MCF 10A (cell line): ENCODE results near the gene GALNT9. TPM values are rescaled to one million over a fixed set of nuclear protein-coding genes. Genes with fewer than 3 reads are reported as not detected.
"Not testable (repeated sequence)": the region's sequence is repeated elsewhere in the genome, so short reads cannot be mapped to it uniquely, and the experiment has no call there.

Experiments
- BruUV-seq: library from RNA; stranded (reverse); fragments of 400-500 nt; replicated peaks from 2 replicates; lab custom pipeline; 2021; lab: Mats Ljungman, UMichigan
- CTCF ChIA-PET: fragments of 300-600 bp; sonication (Branson Sonifier 250); formaldehyde crosslinking; extraction: SDS; loops from one replicate; lab custom pipeline; 2021; ENCODE audit warnings: antibody characterized with exemption, inconsistent platforms; lab: Yijun Ruan, JAX
- POLR2A ChIA-PET: fragments of 300-600, 350-650 bp; sonication (Branson Sonifier 250); formaldehyde crosslinking; extraction: SDS; loops from one replicate; lab custom pipeline; 2020; ENCODE audit warnings: antibody characterized with exemption, inconsistent platforms; lab: Yijun Ruan, JAX
- DNase-seq: peaks from one replicate; pipeline ENCODE4 v3.0.0-alpha.2; 2018; ENCODE audit not compliant: unreplicated experiment
- H3K27ac Mint-ChIP-seq: one replicate; pipeline ENCODE4 v1.8.0; 2022; ENCODE audit warnings: mild to moderate bottlenecking, low read depth, mixed read lengths; ENCODE audit not compliant: unreplicated experiment
- H3K27me3 Mint-ChIP-seq: one replicate; pipeline ENCODE4 v1.8.0; 2022; ENCODE audit warnings: mixed read lengths; ENCODE audit not compliant: insufficient read depth, unreplicated experiment
- H3K36me3 Mint-ChIP-seq: one replicate; pipeline ENCODE4 v1.8.0; 2022; ENCODE audit warnings: mild to moderate bottlenecking, moderate library complexity, mixed read lengths; ENCODE audit not compliant: insufficient read depth, unreplicated experiment
- H3K4me1 Mint-ChIP-seq: one replicate; pipeline ENCODE4 v1.8.0; 2022; ENCODE audit warnings: mixed read lengths; ENCODE audit not compliant: insufficient read depth, unreplicated experiment
- H3K4me3 Mint-ChIP-seq: one replicate; pipeline ENCODE4 v1.8.0; 2022; ENCODE audit warnings: mild to moderate bottlenecking, moderate library complexity, mixed read lengths; ENCODE audit not compliant: unreplicated experiment
- H3K9me3 Mint-ChIP-seq: one replicate; pipeline ENCODE4 v1.8.0; 2022; ENCODE audit warnings: mixed read lengths; ENCODE audit not compliant: unreplicated experiment
- CTCF ChIP-seq: fragments of 200-600 bp; IDR thresholded peaks from one replicate; pipeline ENCODE4 v1.8.0; 2022; ENCODE audit warnings: antibody characterized with exemption, mild to moderate bottlenecking; ENCODE audit not compliant: unreplicated experiment
- intact Hi-C: fragments of 100-400 bp; cut with micrococcal nuclease; formaldehyde crosslinking; loops from 2 replicates; pipeline ENCODE4 v1.14.1; 2022
- total RNA-seq: library from RNA; stranded (reverse); gene quantifications from 2 replicates; pipeline ENCODE4 v1.2.3, GENCODE V29; 2022

GALNT9 gene
- total RNA-seq, 1 experiment from 2014 or later: 4.4 TPM

GRCh38 chr12:132199101-132199500, 130.3 kb downstream of the GALNT9 start:
- Mint-ChIP-seq H3K27me3 (peaks cover 5% of the 10 kb centered on the region), H3K4me1 (no peaks in the 10 kb centered on the region), H3K9me3 (peaks cover 2% of the 10 kb centered on the region), H3K36me3 (no peaks in the 10 kb centered on the region), H3K4me3 (no peak overlapping the region), H3K27ac (no peak overlapping the region)
- CTCF ChIA-PET: no interaction called here
- POLR2A ChIA-PET: no interaction called here
- no TSS peak for BruUV-seq
- no peak for TF ChIP-seq CTCF
- intact Hi-C loops: no loop called here
- DNase-seq: no peak

- ChIA-PET CTCF (no interaction called here), POLR2A (no interaction called here)
- TF ChIP-seq CTCF: no peak
- Mint-ChIP-seq H3K27me3 (no peaks in the 10 kb centered on the region), H3K27ac (no peak overlapping the region), H3K9me3 (peaks cover 12% of the 10 kb centered on the region), H3K4me3 (no peak overlapping the region), H3K36me3 (no peaks in the 10 kb centered on the region), H3K4me1 (no peaks in the 10 kb centered on the region)
- no TSS peak for BruUV-seq
- DNase-seq: no peak
- intact Hi-C loops: no loop called here
These were observed 131.6 kb downstream of the GALNT9 start for GRCh38 chr12:132197581-132198354.

- Mint-ChIP-seq H3K4me1 (no peaks in the 10 kb centered on the region), H3K27ac (no peak overlapping the region), H3K9me3 (peaks cover 12% of the 10 kb centered on the region), H3K27me3 (no peaks in the 10 kb centered on the region), H3K4me3 (no peak overlapping the region), H3K36me3 (no peaks in the 10 kb centered on the region)
- POLR2A ChIA-PET: no interaction called here
- no peak for DNase-seq
- no peak for TF ChIP-seq CTCF
- CTCF ChIA-PET: no interaction called here
- BruUV-seq: no TSS peak
- intact Hi-C loops: no loop called here
These were observed 132.5 kb downstream of the GALNT9 start for GRCh38 chr12:132196873-132197390.

DNA sequence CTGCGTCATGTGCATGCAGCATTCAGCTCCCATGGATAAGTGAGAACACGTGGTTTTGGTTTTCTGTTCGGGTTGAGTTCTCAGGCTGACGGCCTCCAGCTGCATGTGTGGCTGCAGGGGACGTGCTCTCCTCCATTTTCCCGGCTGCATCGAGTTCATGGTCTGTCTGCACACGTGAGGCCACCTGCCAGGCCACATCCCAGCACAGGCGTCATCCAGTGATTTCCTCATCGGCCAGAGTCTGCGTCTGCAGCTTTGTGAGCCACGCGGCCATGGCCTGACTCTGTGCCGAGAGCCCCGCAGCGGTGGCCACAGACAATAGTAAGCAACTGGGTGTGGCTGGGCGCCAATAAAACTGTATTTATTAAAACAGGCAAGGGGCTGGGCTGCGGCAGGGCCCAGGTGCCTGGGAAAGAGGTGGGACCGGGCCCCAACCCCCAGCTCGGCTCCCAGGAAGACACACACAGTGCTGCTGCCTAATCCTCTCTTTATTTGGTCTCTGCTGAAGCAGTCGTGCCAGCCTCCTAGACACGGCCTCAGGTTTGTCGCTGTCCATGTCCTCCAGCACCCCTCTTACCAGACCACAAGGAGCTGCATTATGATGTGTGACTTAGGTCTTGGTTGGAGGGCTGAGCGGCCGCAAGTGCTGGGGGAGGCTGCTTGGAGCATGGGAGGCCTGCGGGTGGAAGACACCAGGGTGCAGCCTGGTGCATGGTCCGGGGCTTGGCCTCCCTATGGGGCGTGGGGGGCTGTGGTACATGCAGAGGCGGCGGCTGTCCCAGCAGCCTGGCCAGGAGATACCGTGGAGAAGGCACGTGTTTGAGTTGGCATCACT, 133.1 kb downstream of the GALNT9 start:
- H3K4me3 Mint-ChIP-seq: no peak overlapping the region
- no TSS peak for BruUV-seq
- no peak for TF ChIP-seq CTCF
- intact Hi-C loops: no loop called here
- CTCF ChIA-PET: interaction anchor here (0.7 to 0.9 kb wide), 2 partner anchors 11 to 43 kb away, joined by 3 read pairs; no protein-coding TSS in a partner anchor
- H3K27me3 Mint-ChIP-seq: no peaks in the 10 kb centered on the region
- peaks cover 12% of the 10 kb centered on the region for H3K9me3 Mint-ChIP-seq
- DNase-seq: peak; percentile 4
- POLR2A ChIA-PET: no interaction called here
- H3K36me3 Mint-ChIP-seq: no peaks in the 10 kb centered on the region
- H3K4me1 Mint-ChIP-seq: no peaks in the 10 kb centered on the region
- no peak overlapping the region for H3K27ac Mint-ChIP-seq

DNA sequence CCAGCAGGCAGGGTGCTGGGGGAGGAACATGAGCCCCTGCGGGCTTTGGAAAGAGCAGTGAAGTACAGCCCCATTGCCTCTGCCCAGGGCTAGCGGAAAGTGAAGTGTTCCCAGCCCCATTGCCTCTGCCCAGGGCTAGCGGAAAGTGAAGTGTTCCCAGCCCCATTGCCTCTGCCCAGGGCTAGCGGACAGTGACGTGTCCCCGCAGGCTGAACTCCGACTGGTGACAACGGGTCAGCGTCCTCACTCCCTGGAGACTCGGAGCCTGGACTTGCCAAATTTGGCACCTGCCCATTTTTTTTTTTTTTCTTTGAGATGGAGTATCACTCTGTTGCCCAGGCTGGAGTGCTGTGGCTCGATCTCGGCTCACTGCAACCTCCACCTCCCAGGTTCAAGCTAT, 134.1 kb downstream of the GALNT9 start:
- intact Hi-C loops, H3K4me1 Mint-ChIP-seq, H3K36me3 Mint-ChIP-seq, H3K27ac Mint-ChIP-seq, H3K4me3 Mint-ChIP-seq, POLR2A ChIA-PET, BruUV-seq, H3K27me3 Mint-ChIP-seq, DNase-seq: not testable (repeated sequence)
- CTCF ChIA-PET: interaction anchor here (0.9 kb wide), 1 partner anchor 12 kb away, joined by 3 read pairs; no protein-coding TSS in a partner anchor
- peaks cover 12% of the 10 kb centered on the region for H3K9me3 Mint-ChIP-seq
